Lung (tissue), 12 donors: ENCODE data around the gene MSANTD2. TPM values are rescaled to one million over a fixed set of nuclear protein-coding genes. Genes with fewer than 3 reads are reported as not detected.

Source experiments
- ATAC-seq: fragments of 200-7000 bp; cut with Tn5 transposase; one replicate; pipeline ENCODE4 v1.9.1; 2020; ENCODE audit warnings: moderate number of reproducible peaks; ENCODE audit not compliant: insufficient read depth, low FRiP score
- DNase-seq, 3 donors: peaks; one replicate each; pipeline ENCODE4 v3.0.0-alpha.2; 2013 to 2017
- H3K27ac ChIP-seq, 2 donors: one replicate each; pipeline ENCODE4 v1.5.1; 2013; ENCODE audit warnings: mild to moderate bottlenecking in 2 of 2, moderate library complexity in 2 of 2, control low read depth in 1 of 2, inconsistent platforms in 1 of 2, low read depth in 1 of 2, low read length in 1 of 2
- H3K27me3 ChIP-seq, 3 donors: one replicate each; pipeline ENCODE4 v1.5.1; 2013; ENCODE audit warnings: low read length in 2 of 3; ENCODE audit not compliant: control insufficient read depth in 3 of 3, insufficient read depth in 3 of 3
- H3K36me3 ChIP-seq, 4 donors: one replicate each; pipeline ENCODE4 v1.5.1; 2013; ENCODE audit warnings: low read length in 4 of 4, mild to moderate bottlenecking in 1 of 4, moderate library complexity in 1 of 4; ENCODE audit not compliant: control insufficient read depth in 4 of 4, insufficient read depth in 4 of 4
- H3K4me1 ChIP-seq, 5 donors: one replicate each; pipeline ENCODE4 v1.5.1; 2013; ENCODE audit warnings: low read length in 5 of 5, mild to moderate bottlenecking in 2 of 5, moderate library complexity in 1 of 5; ENCODE audit not compliant: control insufficient read depth in 5 of 5, insufficient read depth in 5 of 5
- H3K4me3 ChIP-seq: one replicate; pipeline ENCODE4 v1.5.1; 2013; ENCODE audit warnings: mild to moderate bottlenecking, control low read depth, moderate library complexity
- H3K9ac ChIP-seq, 2 donors: one replicate each; pipeline ENCODE4 v1.5.1; 2013; ENCODE audit warnings: low read length in 2 of 2, control low read depth in 1 of 2; ENCODE audit not compliant: insufficient read depth in 1 of 2
- H3K9me3 ChIP-seq, 4 donors: one replicate each; pipeline ENCODE4 v1.5.1; 2013; ENCODE audit warnings: low read length in 3 of 4, mild to moderate bottlenecking in 1 of 4, moderate library complexity in 1 of 4; ENCODE audit not compliant: control insufficient read depth in 4 of 4, insufficient read depth in 3 of 4
- CTCF ChIP-seq: IDR thresholded peaks from 2 replicates; pipeline ENCODE4 v1.5.1; 2012; ENCODE audit warnings: mild to moderate bottlenecking; ENCODE audit errors: control extremely low read depth, extremely low read depth
- WGBS, 2 donors: extraction: QIAGEN DNeasy Blood & Tissue Kit; methylation state at CpG; one replicate each; pipeline ENCODE4 v1.1.7; 2013; 5-methylcytosine and 5-hydroxymethylcytosine counted together
- polyA plus RNA-seq, 2 donors: library from polyadenylated mRNA; stranded (reverse); fragments of 200-250 nt; gene quantifications; one replicate each; pipeline ENCODE4 v1.2.1, GENCODE V29; 2013
- total RNA-seq, 2 donors: library from RNA; depleted of rRNA in 1 of 2; stranded (reverse); fragments of >200 nt in 1 of 2; gene quantifications; one replicate each; pipeline ENCODE4 v1.2.1, GENCODE V29; 2014 to 2021
- donor health status: control.
- donor health status: control.
- donor health status: Bipolar disorder and iron deficiency.
- donor health status: healthy.
- donor health status: DM: yes; HTN: yes; CAD: no.

Gene MSANTD2
- total and polyA plus RNA-seq, 4 donors: 3.9 to 33.6 (median 15.7) TPM

- no peak overlapping the region for H3K9ac ChIP-seq
- WGBS, 2 donors: 60 to 78% methylated on average over 4 of the region's 4 CpGs
- H3K27me3 ChIP-seq: peaks cover 0 to 2% (median 0%) of the 10 kb centered on the region in 3 donors
- H3K9me3 ChIP-seq: no peaks in the 10 kb centered on the region
- ATAC-seq (no peak), DNase-seq (no peak)
- peaks cover 0 to 16% (median 12%) of the 10 kb centered on the region in 5 donors for H3K4me1 ChIP-seq
- TF ChIP-seq CTCF: no peak
- no peak overlapping the region for H3K27ac ChIP-seq
- no peaks in the 10 kb centered on the region for H3K36me3 ChIP-seq
- H3K4me3 ChIP-seq: no peak overlapping the region
Measured at GRCh38 chr11:124729571-124729970, 70.6 kb downstream of the MSANTD2 start.

- WGBS, 2 donors: 83 to 85% methylated on average over 2 of the region's 2 CpGs
- TF ChIP-seq CTCF: no peak
- no peaks in the 10 kb centered on the region for H3K36me3 ChIP-seq
- peaks cover 0 to 10% (median 0%) of the 10 kb centered on the region in 3 donors for H3K27me3 ChIP-seq
- H3K4me1 ChIP-seq: peaks cover 0 to 16% (median 14%) of the 10 kb centered on the region in 5 donors
- ATAC-seq (no peak), DNase-seq (no peak)
- H3K4me3 ChIP-seq: no peak overlapping the region
- no peak overlapping the region for H3K9ac ChIP-seq
- H3K27ac ChIP-seq: peak overlapping the region in 1 of 2 donors; percentile 42
- H3K9me3 ChIP-seq: no peaks in the 10 kb centered on the region
Measured at GRCh38 chr11:124728134-124728533, 72.1 kb downstream of the MSANTD2 start.

GRCh38 chr11:124727474-124727873 lies 72.7 kb downstream of the MSANTD2 start:
- Histone ChIP-seq H3K27me3 (peaks cover 0 to 17% (median 0%) of the 10 kb centered on the region in 3 donors), H3K27ac (peak overlapping the region in 1 of 2 donors; percentile 35), H3K36me3 (no peaks in the 10 kb centered on the region), H3K9me3 (no peaks in the 10 kb centered on the region), H3K4me3 (no peak overlapping the region), H3K9ac (no peak overlapping the region), H3K4me1 (peaks cover 0 to 16% (median 14%) of the 10 kb centered on the region in 5 donors)
- ATAC-seq: no peak
- WGBS, 2 donors: 67 to 70% methylated on average over 4 of the region's 4 CpGs
- no peak for TF ChIP-seq CTCF
- DNase-seq: no peak

GRCh38 chr11:124725719-124726105 lies 74.5 kb downstream of the MSANTD2 start:
- no peak overlapping the region for H3K4me3 ChIP-seq
- H3K9me3 ChIP-seq: no peaks in the 10 kb centered on the region
- peaks cover 0 to 33% (median 3%) of the 10 kb centered on the region in 3 donors for H3K27me3 ChIP-seq
- peak overlapping the region in 1 of 2 donors; percentile 69 for H3K27ac ChIP-seq
- H3K36me3 ChIP-seq: no peaks in the 10 kb centered on the region
- peak overlapping the region in 1 of 2 donors; percentile 3 for H3K9ac ChIP-seq
- H3K4me1 ChIP-seq: peaks cover 0 to 20% (median 14%) of the 10 kb centered on the region in 5 donors
- ATAC-seq: peak; percentile 12
- 7 to 11% methylated on average over 6 of the region's 6 CpGs for WGBS, 2 donors
- DNase-seq: peak in 1 of 3 donors; percentile 60
- no peak for TF ChIP-seq CTCF
